K562 (cell line): Measurements from ENCODE around the gene SMIM7. TPM values are rescaled to one million over a fixed set of nuclear protein-coding genes. Genes with fewer than 3 reads are reported as not detected.

ENCODE experiments used
- ELF1 ChIP-seq: fragments of 200-800 bp; sonication (Bioruptor generic); IDR thresholded peaks from 2 replicates; pipeline ENCODE4 v1.6.1; 2016; ENCODE audit warnings: missing genetic modification characterization, missing compliant biosample characterization
- HIVEP1 ChIP-seq: fragments of 250-450 bp; sonication (Bioruptor Pico); IDR thresholded peaks from 2 replicates; pipeline ENCODE4 v1.4.0; 2020; ENCODE audit warnings: mild to moderate bottlenecking
- LCOR ChIP-seq: sonication (generic); formaldehyde crosslinking; IDR thresholded peaks from 2 replicates; pipeline ENCODE4 v1.8.0; 2022; ENCODE audit warnings: mild to moderate bottlenecking, missing genetic modification reagents
- MAFF ChIP-seq: IDR thresholded peaks from 2 replicates; pipeline ENCODE4 v1.6.1; 2012; ENCODE audit warnings: low read length, improper control_type of control experiment
- MNT ChIP-seq, 2 experiments: fragments of 450-650 bp; conservative IDR thresholded peaks; 2 replicates each; pipeline ENCODE4 v1.6.1; 2017; ENCODE audit warnings: mild to moderate bottlenecking in 2 of 2, moderate library complexity in 2 of 2
- MYBL2 ChIP-seq, 2 experiments: fragments of 450-650 bp in 1 of 2; sonication (generic) in 1 of 2; formaldehyde crosslinking in 1 of 2; IDR thresholded peaks; 2 replicates each; pipeline versions ENCODE4 v1.6.1 to v1.8.1; 2017 to 2022; ENCODE audit warnings: borderline replicate concordance in 1 of 2, inconsistent platforms in 1 of 2, low read depth in 1 of 2, mild to moderate bottlenecking in 1 of 2, missing genetic modification reagents in 1 of 2, moderate library complexity in 1 of 2
- TFE3 ChIP-seq: fragments of 450-650 bp; formaldehyde crosslinking; IDR thresholded peaks from 2 replicates; pipeline ENCODE4 v1.4.0; 2020; ENCODE audit warnings: mild to moderate bottlenecking, mixed read lengths
- ZNF512 ChIP-seq: IDR thresholded peaks from 2 replicates; pipeline ENCODE4 v1.6.1; 2016; ENCODE audit warnings: missing genetic modification characterization, missing compliant biosample characterization
- polyA plus RNA-seq, 8 experiments: library from polyadenylated mRNA; depleted of rRNA in 4 of 8; stranded (reverse) in 5 of 8; unstranded in 3 of 8; fragments of >200 nt; fragmentation: Nextera tagmentation in 2 of 8; fragmentation: Illumina TruSeq in 1 of 8; extraction: Ambion mirVana in 2 of 8; extraction: Trizol in 1 of 8; gene quantifications; 2 replicates each; pipeline versions ENCODE4 v1.2.1 to v1.2.3, GENCODE V29; 2011 to 2014; ENCODE audit warnings: inconsistent platforms in 1 of 8, missing spikeins in 1 of 8
- total RNA-seq, 7 experiments: library from RNA; depleted of rRNA in 6 of 7; stranded (reverse); fragments of >200 nt in 6 of 7; fragmentation: Illumina TruSeq in 2 of 7; extraction: Trizol in 2 of 7; gene quantifications; 2 replicates each; pipeline versions ENCODE4 v1.2.1 to v1.2.3, GENCODE V29; 2011 to 2021; ENCODE audit warnings: low replicate concordance in 1 of 7
- TF ChIP-seq, protein P1 (sequence below), 2 experiments: fragments of 450-650 bp; IDR thresholded peaks; 2 replicates each; pipeline ENCODE4 v1.6.1; 2016
- TF ChIP-seq, protein P2 (sequence below): fragments of 250-450 bp; sonication (Bioruptor Pico); IDR thresholded peaks from 2 replicates; pipeline ENCODE4 v1.4.0; 2020; ENCODE audit warnings: mild to moderate bottlenecking, moderate library complexity
- TF ChIP-seq, protein P3 (sequence below): sonication (generic); formaldehyde crosslinking; IDR thresholded peaks from 2 replicates; pipeline ENCODE4 v1.8.0; 2023; ENCODE audit warnings: missing genetic modification reagents, mild to moderate bottlenecking, borderline replicate concordance

Gene SMIM7
- total and polyA plus RNA-seq, 9 of the 15 experiments (the other 6 are each of a cell fraction or from before 2014, with no cell fraction given), result 55.3 to 265 (median 107) TPM

- peak; percentile 94 for TF ChIP-seq ELF1
- TF ChIP-seq, protein P1, sequence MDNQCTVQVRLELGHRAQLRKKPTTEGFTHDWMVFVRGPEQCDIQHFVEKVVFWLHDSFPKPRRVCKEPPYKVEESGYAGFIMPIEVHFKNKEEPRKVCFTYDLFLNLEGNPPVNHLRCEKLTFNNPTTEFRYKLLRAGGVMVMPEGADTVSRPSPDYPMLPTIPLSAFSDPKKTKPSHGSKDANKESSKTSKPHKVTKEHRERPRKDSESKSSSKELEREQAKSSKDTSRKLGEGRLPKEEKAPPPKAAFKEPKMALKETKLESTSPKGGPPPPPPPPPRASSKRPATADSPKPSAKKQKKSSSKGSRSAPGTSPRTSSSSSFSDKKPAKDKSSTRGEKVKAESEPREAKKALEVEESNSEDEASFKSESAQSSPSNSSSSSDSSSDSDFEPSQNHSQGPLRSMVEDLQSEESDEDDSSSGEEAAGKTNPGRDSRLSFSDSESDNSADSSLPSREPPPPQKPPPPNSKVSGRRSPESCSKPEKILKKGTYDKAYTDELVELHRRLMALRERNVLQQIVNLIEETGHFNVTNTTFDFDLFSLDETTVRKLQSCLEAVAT (IDR thresholded peaks at IDR 0.05), result peak in 1 of 2 experiments; percentile 65; a peak in 1 of 4 replicates
- TF ChIP-seq, protein P2, sequence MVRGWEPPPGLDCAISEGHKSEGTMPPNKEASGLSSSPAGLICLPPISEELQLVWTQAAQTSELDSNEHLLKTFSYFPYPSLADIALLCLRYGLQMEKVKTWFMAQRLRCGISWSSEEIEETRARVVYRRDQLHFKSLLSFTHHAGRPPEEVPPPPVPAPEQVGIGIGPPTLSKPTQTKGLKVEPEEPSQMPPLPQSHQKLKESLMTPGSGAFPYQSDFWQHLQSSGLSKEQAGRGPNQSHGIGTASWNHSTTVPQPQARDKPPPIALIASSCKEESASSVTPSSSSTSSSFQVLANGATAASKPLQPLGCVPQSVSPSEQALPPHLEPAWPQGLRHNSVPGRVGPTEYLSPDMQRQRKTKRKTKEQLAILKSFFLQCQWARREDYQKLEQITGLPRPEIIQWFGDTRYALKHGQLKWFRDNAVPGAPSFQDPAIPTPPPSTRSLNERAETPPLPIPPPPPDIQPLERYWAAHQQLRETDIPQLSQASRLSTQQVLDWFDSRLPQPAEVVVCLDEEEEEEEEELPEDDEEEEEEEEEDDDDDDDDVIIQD (CRISPR knock-in tag), result no peak
- no peak for TF ChIP-seq TFE3
- 0 out of 2 replicates have a peak, but pooled peaks have one; percentile 35 for TF ChIP-seq HIVEP1 (CRISPR knock-in tag)
- TF ChIP-seq, protein P3, sequence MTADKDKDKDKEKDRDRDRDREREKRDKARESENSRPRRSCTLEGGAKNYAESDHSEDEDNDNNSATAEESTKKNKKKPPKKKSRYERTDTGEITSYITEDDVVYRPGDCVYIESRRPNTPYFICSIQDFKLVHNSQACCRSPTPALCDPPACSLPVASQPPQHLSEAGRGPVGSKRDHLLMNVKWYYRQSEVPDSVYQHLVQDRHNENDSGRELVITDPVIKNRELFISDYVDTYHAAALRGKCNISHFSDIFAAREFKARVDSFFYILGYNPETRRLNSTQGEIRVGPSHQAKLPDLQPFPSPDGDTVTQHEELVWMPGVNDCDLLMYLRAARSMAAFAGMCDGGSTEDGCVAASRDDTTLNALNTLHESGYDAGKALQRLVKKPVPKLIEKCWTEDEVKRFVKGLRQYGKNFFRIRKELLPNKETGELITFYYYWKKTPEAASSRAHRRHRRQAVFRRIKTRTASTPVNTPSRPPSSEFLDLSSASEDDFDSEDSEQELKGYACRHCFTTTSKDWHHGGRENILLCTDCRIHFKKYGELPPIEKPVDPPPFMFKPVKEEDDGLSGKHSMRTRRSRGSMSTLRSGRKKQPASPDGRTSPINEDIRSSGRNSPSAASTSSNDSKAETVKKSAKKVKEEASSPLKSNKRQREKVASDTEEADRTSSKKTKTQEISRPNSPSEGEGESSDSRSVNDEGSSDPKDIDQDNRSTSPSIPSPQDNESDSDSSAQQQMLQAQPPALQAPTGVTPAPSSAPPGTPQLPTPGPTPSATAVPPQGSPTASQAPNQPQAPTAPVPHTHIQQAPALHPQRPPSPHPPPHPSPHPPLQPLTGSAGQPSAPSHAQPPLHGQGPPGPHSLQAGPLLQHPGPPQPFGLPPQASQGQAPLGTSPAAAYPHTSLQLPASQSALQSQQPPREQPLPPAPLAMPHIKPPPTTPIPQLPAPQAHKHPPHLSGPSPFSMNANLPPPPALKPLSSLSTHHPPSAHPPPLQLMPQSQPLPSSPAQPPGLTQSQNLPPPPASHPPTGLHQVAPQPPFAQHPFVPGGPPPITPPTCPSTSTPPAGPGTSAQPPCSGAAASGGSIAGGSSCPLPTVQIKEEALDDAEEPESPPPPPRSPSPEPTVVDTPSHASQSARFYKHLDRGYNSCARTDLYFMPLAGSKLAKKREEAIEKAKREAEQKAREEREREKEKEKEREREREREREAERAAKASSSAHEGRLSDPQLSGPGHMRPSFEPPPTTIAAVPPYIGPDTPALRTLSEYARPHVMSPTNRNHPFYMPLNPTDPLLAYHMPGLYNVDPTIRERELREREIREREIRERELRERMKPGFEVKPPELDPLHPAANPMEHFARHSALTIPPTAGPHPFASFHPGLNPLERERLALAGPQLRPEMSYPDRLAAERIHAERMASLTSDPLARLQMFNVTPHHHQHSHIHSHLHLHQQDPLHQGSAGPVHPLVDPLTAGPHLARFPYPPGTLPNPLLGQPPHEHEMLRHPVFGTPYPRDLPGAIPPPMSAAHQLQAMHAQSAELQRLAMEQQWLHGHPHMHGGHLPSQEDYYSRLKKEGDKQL, result no peak
- no peak for TF ChIP-seq MYBL2 (IDR thresholded peaks at IDR 0.05; ENCODE audit: low read depth)
- no peak for TF ChIP-seq MYBL2 (CRISPR knock-in tag; IDR thresholded peaks at IDR 0.05; ENCODE audit: borderline replicate concordance)
- TF ChIP-seq MNT (conservative IDR thresholded peaks at IDR 0.05), result peak; percentile 70 to 86
- TF ChIP-seq MAFF, result no peak
- 0 out of 2 replicates have a peak, but pooled peaks have one; percentile 64 for TF ChIP-seq LCOR (CRISPR knock-in tag)
- TF ChIP-seq ZNF512 (tag), result no peak
Observed at GRCh38 chr19:16659832-16660708, at the start of gene SMIM7 (continued).
